OCI-LY1 (cell line): ENCODE results near the gene HNRNPA3.

Experiments
- H2AFZ ChIP-seq: fragments of 200-600 bp; sonication (generic), shearing (Covaris generic); 2 replicates; pipeline ENCODE4 v1.6.0; 2014; ENCODE audit warnings: antibody characterized with exemption, mild to moderate bottlenecking, low read length
- H3F3A ChIP-seq: fragments of 200-600 bp; sonication (generic), shearing (Covaris generic); 2 replicates; pipeline ENCODE4 v1.6.0; 2014; ENCODE audit warnings: mild to moderate bottlenecking, antibody characterized with exemption, low read length, moderate library complexity; ENCODE audit not compliant: insufficient read depth
- H3K27ac ChIP-seq: fragments of 200-600 bp; sonication (generic); 2 replicates; pipeline ENCODE4 v1.5.1; 2014; ENCODE audit warnings: low read length, mixed run types, mild to moderate bottlenecking, low read depth; ENCODE audit not compliant: poor library complexity, severe bottlenecking
- H3K27me3 ChIP-seq: fragments of 200-600 bp; sonication (generic); 2 replicates; pipeline ENCODE4 v1.6.0; 2014; ENCODE audit warnings: antibody characterized with exemption, mild to moderate bottlenecking, low read length, moderate library complexity; ENCODE audit not compliant: insufficient read depth
- H3K36me3 ChIP-seq: fragments of 200-600 bp; sonication (generic); 2 replicates; pipeline ENCODE4 v1.6.1; 2014; ENCODE audit warnings: mild to moderate bottlenecking, antibody characterized with exemption, low read length, moderate library complexity, mixed read lengths; ENCODE audit not compliant: insufficient read depth
- H3K4me1 ChIP-seq: fragments of 200-600 bp; sonication (generic); 2 replicates; pipeline ENCODE4 v1.5.1; 2014; ENCODE audit warnings: mild to moderate bottlenecking, low read length, moderate library complexity; ENCODE audit not compliant: insufficient read depth, severe bottlenecking
- H3K4me2 ChIP-seq: fragments of 200-600 bp; sonication (generic), shearing (Covaris generic); 2 replicates; pipeline ENCODE4 v1.6.1; 2014; ENCODE audit warnings: low read length
- H3K4me3 ChIP-seq: fragments of 200-600 bp; sonication (generic); 2 replicates; pipeline ENCODE4 v1.5.1; 2014; ENCODE audit warnings: low read length, low read depth, mild to moderate bottlenecking, mixed read lengths; ENCODE audit not compliant: poor library complexity, severe bottlenecking
- H3K79me2 ChIP-seq: fragments of 200-600 bp; shearing (Covaris generic); 2 replicates; pipeline ENCODE4 v1.6.1; 2016; ENCODE audit warnings: mixed run types, low read length, mixed read lengths; ENCODE audit not compliant: insufficient read depth
- H3K9ac ChIP-seq: fragments of 200-600 bp; sonication (generic), shearing (Covaris generic); 2 replicates; pipeline ENCODE4 v1.6.1; 2014; ENCODE audit warnings: mild to moderate bottlenecking, low read length, mixed read lengths
- H3K9me2 ChIP-seq: fragments of 200-600 bp; sonication (generic), shearing (Covaris generic); 2 replicates; pipeline ENCODE4 v1.6.1; 2014; ENCODE audit warnings: low read depth, mild to moderate bottlenecking, low read length, mixed read lengths
- H3K9me3 ChIP-seq: fragments of 200-600 bp; shearing (Covaris generic); 2 replicates; pipeline ENCODE4 v1.6.1; 2014; ENCODE audit warnings: low read length, mixed read lengths
- H4K20me1 ChIP-seq: fragments of 200-600 bp; sonication (generic), shearing (Covaris generic); 2 replicates; pipeline ENCODE4 v1.6.0; 2016; ENCODE audit warnings: mild to moderate bottlenecking, low read length; ENCODE audit not compliant: insufficient read depth
- EZH2 ChIP-seq: fragments of 200-600 bp; sonication (generic), shearing (Covaris generic); IDR thresholded peaks from 2 replicates; pipeline ENCODE4 v1.8.0; 2017; ENCODE audit warnings: borderline replicate concordance, mixed run types, mild to moderate bottlenecking, antibody characterized with exemption, low read length, moderate library complexity, mixed read lengths
- TF ChIP-seq, protein P1 (sequence below): fragments of 200-600 bp; sonication (generic), shearing (Covaris generic); IDR thresholded peaks from 2 replicates; pipeline ENCODE4 v1.5.1; 2017; ENCODE audit warnings: mild to moderate bottlenecking, antibody characterized with exemption, low read length, moderate library complexity, mixed read lengths

Gene HNRNPA3

DNA sequence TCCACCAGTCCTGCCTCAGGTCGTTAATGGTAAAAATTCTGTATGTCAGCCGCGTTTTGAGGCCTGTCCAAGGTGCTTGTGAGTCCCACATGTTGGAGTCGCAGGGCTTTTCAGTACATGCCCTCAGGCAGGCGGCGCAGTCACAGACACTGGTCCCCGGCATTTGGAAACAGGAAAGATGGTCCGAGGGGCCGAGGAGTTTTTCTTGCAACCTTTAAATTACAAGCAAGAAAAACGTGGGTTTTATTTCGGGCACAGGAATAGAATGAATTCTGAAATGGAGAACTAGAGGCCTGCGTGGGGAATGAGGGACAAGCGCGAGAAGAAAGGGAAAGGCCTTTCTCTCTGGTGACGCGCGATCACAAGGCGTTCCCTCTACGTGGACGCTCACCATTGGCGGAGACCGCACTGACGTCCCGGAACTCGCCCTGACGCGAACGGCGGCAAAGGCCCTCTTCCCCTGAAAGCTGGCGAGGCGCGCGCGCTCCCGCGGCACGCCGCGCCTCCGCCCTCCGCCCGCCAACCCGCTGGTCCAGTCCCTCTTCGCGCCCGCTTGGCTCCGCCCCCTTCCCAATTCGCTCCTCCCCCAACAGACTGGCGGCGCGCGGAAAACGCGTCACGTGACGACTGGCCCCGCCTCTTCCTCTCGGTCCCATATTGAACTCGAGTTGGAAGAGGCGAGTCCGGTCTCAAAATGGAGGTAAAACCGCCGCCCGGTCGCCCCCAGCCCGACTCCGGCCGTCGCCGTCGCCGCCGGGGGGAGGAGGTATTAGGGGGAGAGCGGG, at the start of gene HNRNPA3:
Gene HNRNPA3, plus strand, starts transcription at position 689 of the 785 bp plus-strand sequence. Its CDS starts 6 bp downstream, at position 695.
- peak within 1 kb of the TSS; percentile 92 for H3K9ac ChIP-seq
- peaks cover 37% of the 10 kb centered on the region for H3K4me1 ChIP-seq
- peaks cover 3% of the 10 kb centered on the region; the same call in 1 of the 2 replicates for H4K20me1 ChIP-seq
- peaks cover 57% of the 10 kb centered on the region for H3K79me2 ChIP-seq
- no peaks in the 10 kb centered on the region for H3K9me2 ChIP-seq
- H3K9me3 ChIP-seq: no peaks in the 10 kb centered on the region
- peaks cover 41% of the 10 kb centered on the region for H3K36me3 ChIP-seq
- no peak within 1 kb of the TSS for H2AFZ ChIP-seq
- H3K4me3 ChIP-seq: peak within 1 kb of the TSS; percentile 84
- H3K27me3 ChIP-seq: no peaks in the 10 kb centered on the region
- TF ChIP-seq, protein P1, sequence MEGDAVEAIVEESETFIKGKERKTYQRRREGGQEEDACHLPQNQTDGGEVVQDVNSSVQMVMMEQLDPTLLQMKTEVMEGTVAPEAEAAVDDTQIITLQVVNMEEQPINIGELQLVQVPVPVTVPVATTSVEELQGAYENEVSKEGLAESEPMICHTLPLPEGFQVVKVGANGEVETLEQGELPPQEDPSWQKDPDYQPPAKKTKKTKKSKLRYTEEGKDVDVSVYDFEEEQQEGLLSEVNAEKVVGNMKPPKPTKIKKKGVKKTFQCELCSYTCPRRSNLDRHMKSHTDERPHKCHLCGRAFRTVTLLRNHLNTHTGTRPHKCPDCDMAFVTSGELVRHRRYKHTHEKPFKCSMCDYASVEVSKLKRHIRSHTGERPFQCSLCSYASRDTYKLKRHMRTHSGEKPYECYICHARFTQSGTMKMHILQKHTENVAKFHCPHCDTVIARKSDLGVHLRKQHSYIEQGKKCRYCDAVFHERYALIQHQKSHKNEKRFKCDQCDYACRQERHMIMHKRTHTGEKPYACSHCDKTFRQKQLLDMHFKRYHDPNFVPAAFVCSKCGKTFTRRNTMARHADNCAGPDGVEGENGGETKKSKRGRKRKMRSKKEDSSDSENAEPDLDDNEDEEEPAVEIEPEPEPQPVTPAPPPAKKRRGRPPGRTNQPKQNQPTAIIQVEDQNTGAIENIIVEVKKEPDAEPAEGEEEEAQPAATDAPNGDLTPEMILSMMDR: peak; percentile 29; the same call in 1 of the 2 replicates
- no peak for TF ChIP-seq EZH2
- H3K27ac ChIP-seq: peak within 1 kb of the TSS; percentile 90
- no peaks in the 10 kb centered on the region for H3F3A ChIP-seq
- H3K4me2 ChIP-seq: peak within 1 kb of the TSS; percentile 94

DNA sequence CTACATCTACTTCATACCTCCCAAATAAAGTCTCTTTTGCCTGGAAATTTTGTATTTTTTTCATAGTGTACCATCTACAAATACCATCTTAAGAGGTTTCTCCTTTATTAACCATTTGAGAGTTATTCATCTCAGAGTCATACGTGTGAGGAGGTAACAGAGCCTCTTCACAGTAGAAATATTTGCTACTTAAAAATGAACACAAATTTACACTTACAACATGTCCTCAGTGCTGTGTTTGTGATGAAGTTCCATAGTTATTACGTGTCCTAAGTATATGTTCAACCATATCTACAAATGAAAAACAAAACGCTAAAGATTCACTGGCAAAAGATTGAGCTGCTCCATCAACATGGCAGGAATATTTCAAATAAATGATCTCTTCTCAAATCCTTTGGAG, 48.5 kb upstream of the HNRNPA3 start:
- H3K79me2 ChIP-seq: no peaks in the 10 kb centered on the region
- no peaks in the 10 kb centered on the region for H3F3A ChIP-seq
- no peak overlapping the region for H3K9ac ChIP-seq
- no peaks in the 10 kb centered on the region for H3K36me3 ChIP-seq
- H2AFZ ChIP-seq: no peak overlapping the region
- TF ChIP-seq, protein P1: no peak
- TF ChIP-seq EZH2: no peak
- H3K27me3 ChIP-seq: no peaks in the 10 kb centered on the region
- H4K20me1 ChIP-seq: no peaks in the 10 kb centered on the region
- no peak overlapping the region for H3K4me3 ChIP-seq
- peak overlapping the region; percentile 84; the same call in 1 of the 2 replicates for H3K4me2 ChIP-seq
- no peak overlapping the region for H3K27ac ChIP-seq
- H3K4me1 ChIP-seq: peaks cover 25% of the 10 kb centered on the region
- H3K9me3 ChIP-seq: no peaks in the 10 kb centered on the region
- H3K9me2 ChIP-seq: no peaks in the 10 kb centered on the region

DNA sequence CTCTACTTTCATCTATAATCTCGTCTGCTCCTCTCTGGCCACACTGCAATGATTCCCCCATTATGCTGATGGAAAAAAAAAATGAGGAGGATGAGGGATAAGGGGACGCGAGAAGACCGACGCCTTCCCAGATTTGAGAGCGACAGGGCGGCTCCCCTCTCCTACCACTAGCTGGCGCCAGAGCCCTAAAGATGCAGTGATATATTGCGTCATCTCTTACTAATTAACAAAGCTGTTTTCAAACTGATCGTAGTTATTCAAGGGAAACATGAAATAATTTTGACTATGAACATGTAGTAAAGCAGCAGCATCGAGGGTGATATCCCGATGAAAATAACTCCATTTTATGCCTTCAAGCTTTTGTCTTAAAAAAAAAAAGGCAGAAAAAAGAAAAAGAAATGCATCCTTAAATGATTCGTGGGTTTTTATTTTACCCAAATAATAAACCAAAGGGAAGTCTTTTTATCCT, 48.0 kb upstream of the HNRNPA3 start:
- Histone ChIP-seq H3K4me3 (peak overlapping the region; percentile 48), H3K4me1 (peaks cover 28% of the 10 kb centered on the region), H3K9me3 (no peaks in the 10 kb centered on the region), H4K20me1 (no peaks in the 10 kb centered on the region), H3K9ac (peak overlapping the region; percentile 60), H3F3A (no peaks in the 10 kb centered on the region), H3K36me3 (no peaks in the 10 kb centered on the region), H3K27ac (no peak overlapping the region), H3K4me2 (peak overlapping the region; percentile 84), H3K79me2 (no peaks in the 10 kb centered on the region), H2AFZ (peak overlapping the region; percentile 95), H3K9me2 (no peaks in the 10 kb centered on the region), H3K27me3 (no peaks in the 10 kb centered on the region)
- no peak for TF ChIP-seq EZH2
- TF ChIP-seq, protein P1: peak; percentile 99
